ENCODE data around the gene MRPL41. TPM values are rescaled to one million over a fixed set of nuclear protein-coding genes. Genes with fewer than 3 reads are reported as not detected.

Gene MRPL41
- total and polyA plus RNA-seq, 2 experiments from 2014 or later = 32.8 to 146 TPM

DNA sequence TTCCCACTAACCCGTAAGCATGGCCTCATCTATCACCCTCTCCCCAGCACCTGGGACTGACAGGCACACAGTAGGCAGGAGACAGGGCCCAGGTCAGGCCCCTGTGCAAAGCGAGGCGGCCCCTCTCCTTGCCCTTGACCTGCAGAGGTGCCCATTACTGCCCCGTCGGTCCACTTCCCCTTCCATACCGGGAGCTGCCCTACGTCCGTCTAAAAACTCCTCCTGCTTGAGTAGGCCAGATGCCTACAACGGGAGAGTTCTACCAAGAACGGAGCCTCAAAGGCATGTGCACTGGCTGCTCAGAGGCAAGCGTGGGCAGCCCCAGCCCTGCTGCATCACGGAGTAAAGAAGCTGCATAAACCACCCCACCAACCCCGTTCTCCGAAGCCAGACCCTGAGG is 31.7 kb downstream of the MRPL41 start:
- H2AFZ ChIP-seq = no peak overlapping the region
- no peak overlapping the region for H3K4me2 ChIP-seq
- peaks cover 19% of the 10 kb centered on the region for H3K36me3 ChIP-seq (ENCODE audit: insufficient read depth)
- H3K4me1 Mint-ChIP-seq = peaks cover 30% of the 10 kb centered on the region
- peaks cover 34% of the 10 kb centered on the region for H3K27me3 Mint-ChIP-seq (ENCODE audit: insufficient read depth, low read depth, poor library complexity)
- no peak overlapping the region for H3K27ac Mint-ChIP-seq
- TF ChIP-seq EZH2phosphoT487 (IDR thresholded peaks at IDR 0.05; ENCODE audit: unreplicated experiment) = no peak
- no peak for TF ChIP-seq REST (IDR thresholded peaks at IDR 0.05; ENCODE audit: unreplicated experiment)
- DNase-seq (ENCODE audit: low spot score) = no peak
- H3K4me3 ChIP-seq = no peak overlapping the region
- H3K79me2 ChIP-seq (replicated peaks; ENCODE audit: insufficient read depth) = peaks cover 15% of the 10 kb centered on the region
- H3F3A ChIP-seq (replicated peaks; ENCODE audit: low read depth) = peaks cover 19% of the 10 kb centered on the region; the same call in 1 of the 2 replicates
- no peak overlapping the region for H3K4me3 Mint-ChIP-seq
- H3K36me3 Mint-ChIP-seq (ENCODE audit: low read depth) = peaks cover 70% of the 10 kb centered on the region
- ATAC-seq = no peak
- no peak overlapping the region for H3K27ac ChIP-seq (ENCODE audit: low read depth)
- peaks cover 11% of the 10 kb centered on the region for H3K4me1 ChIP-seq (ENCODE audit: insufficient read depth)
- peaks cover 14% of the 10 kb centered on the region for H4K20me1 ChIP-seq (replicated peaks; ENCODE audit: insufficient read depth)
- H3K9me3 Mint-ChIP-seq = no peaks in the 10 kb centered on the region; the same call in 2 of the 3 replicates
- H3K27me3 ChIP-seq (ENCODE audit: insufficient read depth) = no peaks in the 10 kb centered on the region
- H3K9me2 ChIP-seq (ENCODE audit: insufficient read depth) = no peaks in the 10 kb centered on the region

DNA sequence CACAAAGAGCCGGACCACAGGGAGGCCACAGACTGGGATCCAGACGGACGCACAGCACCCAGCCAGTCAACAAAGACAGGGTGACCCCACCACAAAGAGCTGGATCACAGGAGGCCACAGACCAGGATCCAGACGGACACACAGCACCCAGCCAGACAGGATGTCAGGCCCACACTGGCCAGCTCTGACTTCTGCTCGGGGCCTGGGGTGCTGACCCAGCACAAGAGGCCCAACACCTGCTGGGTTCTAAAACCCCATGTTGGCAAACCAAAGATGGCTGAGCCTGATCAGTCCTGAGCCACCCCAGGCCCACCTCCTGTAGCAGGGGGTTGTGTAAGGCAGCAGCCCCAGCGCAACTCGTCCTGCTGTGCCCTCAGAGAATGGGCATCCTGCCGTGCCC is 32.3 kb downstream of the MRPL41 start:
- H2AFZ ChIP-seq = no peak overlapping the region
- Mint-ChIP-seq H3K36me3 (ENCODE audit: low read depth) (peaks cover 76% of the 10 kb centered on the region), H3K4me1 (peaks cover 29% of the 10 kb centered on the region), H3K9me3 (no peaks in the 10 kb centered on the region; the same call in 2 of the 3 replicates), H3K27me3 (ENCODE audit: insufficient read depth, low read depth, poor library complexity) (peaks cover 34% of the 10 kb centered on the region), H3K4me3 (no peak overlapping the region), H3K27ac (no peak overlapping the region)
- no peak overlapping the region for H3K4me2 ChIP-seq
- H3K79me2 ChIP-seq (replicated peaks; ENCODE audit: insufficient read depth) = peaks cover 19% of the 10 kb centered on the region
- peaks cover 19% of the 10 kb centered on the region for H3K36me3 ChIP-seq (ENCODE audit: insufficient read depth)
- no peak for ATAC-seq
- H3F3A ChIP-seq (replicated peaks; ENCODE audit: low read depth) = peaks cover 22% of the 10 kb centered on the region; the same call in 1 of the 2 replicates
- H4K20me1 ChIP-seq (replicated peaks; ENCODE audit: insufficient read depth) = peaks cover 19% of the 10 kb centered on the region
- no peak for TF ChIP-seq EZH2phosphoT487 (IDR thresholded peaks at IDR 0.05; ENCODE audit: unreplicated experiment)
- no peak for TF ChIP-seq STAT1 (IDR thresholded peaks at IDR 0.05; ENCODE audit: unreplicated experiment)
- no peak for TF ChIP-seq CTCF (conservative IDR thresholded peaks at IDR 0.05; ENCODE audit: low read depth in 2 of 2)
- TF ChIP-seq EZH2 (IDR thresholded peaks at IDR 0.05; ENCODE audit: low read depth, unreplicated experiment) = no peak
- TF ChIP-seq ZNF462 (CRISPR knock-in tag; IDR thresholded peaks at IDR 0.05) = no peak
- TF ChIP-seq CREB1 (CRISPR knock-in tag; IDR thresholded peaks at IDR 0.05; ENCODE audit: low read depth) = no peak
- no peak for TF ChIP-seq NANOG (IDR thresholded peaks at IDR 0.05; ENCODE audit: borderline replicate concordance)
- DNase-seq (ENCODE audit: low spot score) = no peak
- no peak overlapping the region for H3K27ac ChIP-seq (ENCODE audit: low read depth)
- peaks cover 14% of the 10 kb centered on the region for H3K4me1 ChIP-seq (ENCODE audit: insufficient read depth)
- no peaks in the 10 kb centered on the region for H3K27me3 ChIP-seq (ENCODE audit: insufficient read depth)
- no peaks in the 10 kb centered on the region for H3K9me2 ChIP-seq (ENCODE audit: insufficient read depth)
- no peak overlapping the region for H3K4me3 ChIP-seq
